ENCODE measurements around the gene AP3S1.

The AP3S1 gene

GRCh38 chr5:115962565-115963402 is 121.0 kb downstream of the AP3S1 start:
- TF ChIP-seq TARDBP (IDR thresholded peaks at IDR 0.05) (no peak), L3MBTL2 (conservative IDR thresholded peaks at IDR 0.05) (no peak), BHLHE40 (IDR thresholded peaks at IDR 0.05; ENCODE audit: borderline replicate concordance) (no peak), CTBP1 (IDR thresholded peaks at IDR 0.05; ENCODE audit: borderline replicate concordance) (no peak), SP1 (IDR thresholded peaks at IDR 0.05) (no peak), NFRKB (IDR thresholded peaks at IDR 0.05) (no peak), FOXK2 (IDR thresholded peaks at IDR 0.05) (no peak), PKNOX1 (IDR thresholded peaks at IDR 0.05) (no peak), FOXM1 (IDR thresholded peaks at IDR 0.05; ENCODE audit: borderline replicate concordance) (no peak), FOXA1 (IDR thresholded peaks at IDR 0.05) (no peak), ARNT (IDR thresholded peaks at IDR 0.05) (no peak)
- ChIA-PET POLR2A (no interaction called here), CTCF (no interaction called here)
- DNase-seq (ENCODE audit: extremely low spot score) = no peak

- TF ChIP-seq ARNT (IDR thresholded peaks at IDR 0.05) (no peak), NFRKB (IDR thresholded peaks at IDR 0.05) (no peak), SP1 (IDR thresholded peaks at IDR 0.05) (no peak), FOXM1 (IDR thresholded peaks at IDR 0.05; ENCODE audit: borderline replicate concordance) (no peak), HDGF (IDR thresholded peaks at IDR 0.05; ENCODE audit: borderline replicate concordance) (no peak), L3MBTL2 (conservative IDR thresholded peaks at IDR 0.05) (no peak), PKNOX1 (IDR thresholded peaks at IDR 0.05) (no peak), ELF4 (IDR thresholded peaks at IDR 0.05) (no peak), CTBP1 (IDR thresholded peaks at IDR 0.05; ENCODE audit: borderline replicate concordance) (no peak), FOXK2 (IDR thresholded peaks at IDR 0.05) (no peak), TARDBP (IDR thresholded peaks at IDR 0.05) (no peak), BHLHE40 (IDR thresholded peaks at IDR 0.05; ENCODE audit: borderline replicate concordance) (no peak), SUZ12 (IDR thresholded peaks at IDR 0.05) (no peak), FOXA1 (IDR thresholded peaks at IDR 0.05) (no peak), ZNF384 (IDR thresholded peaks at IDR 0.05) (no peak), LEF1 (IDR thresholded peaks at IDR 0.05; ENCODE audit: borderline replicate concordance) (no peak)
- ChIA-PET POLR2A (no interaction called here), CTCF (no interaction called here)
- no peak for DNase-seq (ENCODE audit: extremely low spot score)
Measured at GRCh38 chr5:115963566-115963965, 121.8 kb downstream of the AP3S1 start.
